Measurements from ENCODE around the gene TMEM185B.

Gene TMEM185B

DNA sequence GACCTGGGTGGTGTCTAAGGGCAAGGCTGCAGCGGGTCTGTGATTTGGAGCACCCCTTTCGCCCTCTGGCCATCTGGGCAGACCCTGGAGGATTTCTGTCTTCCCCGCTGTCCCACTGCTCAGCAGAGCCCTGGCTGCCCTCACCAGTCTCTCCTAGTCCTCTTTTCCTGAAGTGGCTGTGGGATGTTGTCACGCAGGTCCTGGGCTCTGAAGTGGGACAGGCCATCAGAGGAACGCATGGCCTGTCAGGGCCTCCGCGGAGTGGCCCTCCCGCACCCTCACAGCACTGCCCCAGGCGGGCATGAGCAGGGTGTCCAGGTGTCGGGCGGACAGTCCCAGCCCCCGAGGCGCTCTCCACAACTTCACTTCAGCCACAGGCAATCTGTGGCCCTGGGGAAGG lies 1.1 kb upstream of the TMEM185B start:
- TF ChIP-seq, protein P1, sequence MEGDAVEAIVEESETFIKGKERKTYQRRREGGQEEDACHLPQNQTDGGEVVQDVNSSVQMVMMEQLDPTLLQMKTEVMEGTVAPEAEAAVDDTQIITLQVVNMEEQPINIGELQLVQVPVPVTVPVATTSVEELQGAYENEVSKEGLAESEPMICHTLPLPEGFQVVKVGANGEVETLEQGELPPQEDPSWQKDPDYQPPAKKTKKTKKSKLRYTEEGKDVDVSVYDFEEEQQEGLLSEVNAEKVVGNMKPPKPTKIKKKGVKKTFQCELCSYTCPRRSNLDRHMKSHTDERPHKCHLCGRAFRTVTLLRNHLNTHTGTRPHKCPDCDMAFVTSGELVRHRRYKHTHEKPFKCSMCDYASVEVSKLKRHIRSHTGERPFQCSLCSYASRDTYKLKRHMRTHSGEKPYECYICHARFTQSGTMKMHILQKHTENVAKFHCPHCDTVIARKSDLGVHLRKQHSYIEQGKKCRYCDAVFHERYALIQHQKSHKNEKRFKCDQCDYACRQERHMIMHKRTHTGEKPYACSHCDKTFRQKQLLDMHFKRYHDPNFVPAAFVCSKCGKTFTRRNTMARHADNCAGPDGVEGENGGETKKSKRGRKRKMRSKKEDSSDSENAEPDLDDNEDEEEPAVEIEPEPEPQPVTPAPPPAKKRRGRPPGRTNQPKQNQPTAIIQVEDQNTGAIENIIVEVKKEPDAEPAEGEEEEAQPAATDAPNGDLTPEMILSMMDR (conservative IDR thresholded peaks at IDR 0.05; ENCODE audit: low read depth): no peak
- DNase-seq (ENCODE audit: low spot score): no peak
- ChIA-PET CTCF (interaction anchor here (0.6 to 1.2 kb wide), 3 partner anchors 19 to 59 kb away, joined by 3 to 5 read pairs (median 3); no protein-coding TSS in a partner anchor), POLR2A (ENCODE audit: low non-redundant PET) (no interaction called here)
- peak overlapping the region; percentile 95 for H3K27ac ChIP-seq

DNA sequence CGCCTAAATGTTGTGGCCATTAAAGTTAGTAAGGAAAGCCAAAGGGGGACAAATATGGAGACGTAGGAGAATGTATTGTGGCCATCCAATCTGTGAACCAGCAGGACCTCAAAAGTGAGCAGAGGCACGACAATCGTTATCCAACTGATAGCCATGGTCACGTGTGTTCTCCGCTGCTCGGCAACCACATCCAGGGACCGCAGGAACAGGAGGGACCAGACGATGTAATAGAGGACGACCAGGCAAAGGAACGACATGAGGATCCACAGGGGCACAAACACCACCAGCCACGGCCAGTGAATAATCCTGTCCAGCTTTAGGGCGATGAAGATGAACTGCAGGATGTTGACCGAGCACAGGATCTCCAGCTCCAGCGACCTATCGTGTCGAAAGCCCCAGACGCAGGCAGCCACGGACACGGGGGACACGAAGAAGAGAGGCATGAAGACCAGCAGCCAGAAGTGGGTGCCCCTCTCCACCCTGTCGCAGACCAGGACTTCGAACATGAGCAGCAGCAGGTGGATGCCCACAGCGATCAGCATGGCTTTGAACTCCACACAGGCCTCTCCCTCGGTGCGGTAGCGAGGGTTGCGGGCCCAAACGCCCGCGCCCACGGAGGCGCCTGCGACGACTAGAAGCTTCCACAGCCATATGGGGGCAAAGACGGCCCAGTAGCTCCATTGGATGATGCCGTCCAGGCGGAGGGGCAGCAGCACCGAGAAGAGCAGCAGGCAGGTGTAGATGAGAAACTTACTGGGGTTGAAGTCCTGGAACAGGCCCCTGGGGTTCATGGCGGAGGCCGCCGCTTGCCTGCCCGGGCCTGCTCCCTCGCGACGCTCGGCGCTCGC lies 790 bp downstream of the TMEM185B start:
- peak overlapping the region; percentile 95 for H3K27ac ChIP-seq

DNA sequence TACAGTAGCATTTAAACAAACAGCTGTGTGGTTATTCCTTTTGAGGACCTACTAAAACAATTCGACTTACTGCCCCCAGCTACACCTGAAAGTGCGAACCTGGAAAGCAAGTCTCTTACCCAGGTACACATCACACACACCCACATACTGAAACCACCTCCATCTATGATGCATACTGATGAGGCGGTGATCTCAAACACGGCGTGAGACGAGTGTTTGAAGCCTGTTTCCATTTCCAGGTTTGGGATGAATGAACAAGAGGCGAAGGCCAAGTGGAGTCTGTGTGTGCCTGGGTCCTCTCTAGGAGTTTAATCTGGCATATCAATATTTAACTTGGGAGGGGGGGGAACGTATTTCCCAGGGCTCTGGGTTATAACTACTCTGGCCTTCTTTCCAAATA lies 1.6 kb downstream of the TMEM185B start:
- DNase-seq (ENCODE audit: low spot score): no peak
- no peak overlapping the region for H3K27ac ChIP-seq
- ChIA-PET CTCF (interaction anchor here (0.5 kb wide), 1 partner anchor 1075 kb away, joined by 3 read pairs; no protein-coding TSS in a partner anchor), POLR2A (ENCODE audit: low non-redundant PET) (no interaction called here)
- TF ChIP-seq, protein P1 (conservative IDR thresholded peaks at IDR 0.05; ENCODE audit: low read depth): no peak

More for the DNA sequence above, 790 bp downstream of the TMEM185B start:
- CTCF ChIA-PET: interaction anchor here (0.5 to 0.6 kb wide), 3 partner anchors 29 to 1074 kb away, joined by 3 read pairs; no protein-coding TSS in a partner anchor
- DNase-seq (ENCODE audit: low spot score): no peak
- POLR2A ChIA-PET (ENCODE audit: low non-redundant PET): interaction anchor here (0.5 to 1.0 kb wide), 2 partner anchors 69 to 527 kb away, joined by 3 read pairs; no protein-coding TSS in a partner anchor
- TF ChIP-seq, protein P1 (conservative IDR thresholded peaks at IDR 0.05; ENCODE audit: low read depth): no peak

DNA sequence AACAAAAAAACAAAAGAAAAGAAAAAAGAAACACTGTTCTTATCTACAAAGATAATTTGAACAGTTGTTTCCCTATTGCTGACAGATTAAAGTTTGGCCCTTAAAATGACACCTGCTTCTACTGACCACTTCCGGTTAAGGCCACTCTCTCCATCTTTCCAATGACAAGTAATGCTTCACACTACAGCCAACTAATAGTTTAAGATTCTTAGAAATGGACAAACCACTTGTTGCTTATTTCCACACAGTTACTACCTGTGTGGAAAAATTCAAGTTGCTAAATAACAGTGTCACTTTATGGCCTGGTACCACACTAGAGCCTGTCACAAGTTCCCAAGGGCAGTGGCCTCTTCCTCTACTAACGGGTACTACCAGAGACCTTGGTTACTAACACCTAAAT lies 2.4 kb downstream of the TMEM185B start:
- ChIA-PET POLR2A (ENCODE audit: low non-redundant PET) (no interaction called here), CTCF (no interaction called here)
- TF ChIP-seq, protein P1 (conservative IDR thresholded peaks at IDR 0.05; ENCODE audit: low read depth): no peak
- no peak overlapping the region for H3K27ac ChIP-seq
- no peak for DNase-seq (ENCODE audit: low spot score)

DNA sequence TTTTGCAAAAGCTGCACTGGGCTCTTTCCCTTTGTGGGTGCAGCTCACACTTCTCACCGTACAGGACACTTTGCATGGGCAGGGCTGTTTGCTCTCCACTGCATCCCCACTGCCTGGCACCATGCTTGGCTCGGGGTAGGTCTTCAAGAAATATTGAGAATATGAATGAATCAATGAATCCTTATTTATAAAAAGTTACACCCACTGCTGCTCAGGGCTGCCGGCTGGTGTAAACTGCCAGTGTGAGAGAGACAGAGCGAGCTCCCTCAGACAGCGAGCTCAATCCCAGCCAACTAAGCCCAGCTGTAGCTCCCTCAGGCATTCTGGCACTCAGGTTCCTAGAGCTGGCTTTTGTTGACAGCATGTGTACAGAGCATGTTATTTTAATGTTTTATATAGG lies 3.4 kb downstream of the TMEM185B start:
- no peak overlapping the region for H3K27ac ChIP-seq
- ChIA-PET POLR2A (ENCODE audit: low non-redundant PET) (no interaction called here), CTCF (no interaction called here)
- TF ChIP-seq, protein P1 (conservative IDR thresholded peaks at IDR 0.05; ENCODE audit: low read depth): no peak
- no peak for DNase-seq (ENCODE audit: low spot score)

DNA sequence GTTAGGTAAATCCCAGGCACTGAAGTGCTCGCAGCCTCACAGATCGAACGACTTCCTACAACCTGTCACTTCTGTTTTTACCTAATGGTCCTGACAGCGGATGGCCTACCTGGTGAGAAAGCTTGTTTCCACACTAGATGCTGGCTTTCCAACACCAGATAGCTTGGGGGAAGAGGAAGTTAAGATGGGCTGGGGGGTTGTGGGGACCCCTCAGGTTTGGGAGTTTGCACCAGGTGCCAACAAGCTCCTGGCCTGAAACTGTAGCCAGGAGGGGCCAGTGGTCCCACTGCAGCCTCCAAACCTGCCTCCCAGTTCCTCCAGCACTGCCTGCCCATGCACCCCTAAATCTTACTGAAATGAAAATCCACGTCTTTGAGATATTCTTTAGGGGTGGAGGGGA lies 3.9 kb downstream of the TMEM185B start:
- no peak for DNase-seq (ENCODE audit: low spot score)
- ChIA-PET POLR2A (ENCODE audit: low non-redundant PET) (no interaction called here), CTCF (no interaction called here)
- no peak overlapping the region for H3K27ac ChIP-seq
- TF ChIP-seq, protein P1 (conservative IDR thresholded peaks at IDR 0.05; ENCODE audit: low read depth): no peak

All from RWPE1 (cell line).